AG10803 (cell line): Measurements from ENCODE around the gene ARHGAP4.
A peak's percentile ranks its signal among the peaks of the same experiment; 100 is the strongest.

Experiments used
- DNase-seq: peaks from one replicate; pipeline ENCODE4 v3.0.0; 2010; ENCODE audit warnings: low read depth
- H3K4me3 ChIP-seq: 2 replicates; pipeline ENCODE4 v1.5.1; 2011; ENCODE audit warnings: mild to moderate bottlenecking, low read length, control low read depth
- TF ChIP-seq, protein P1 (sequence below): conservative IDR thresholded peaks from 2 replicates; pipeline ENCODE4 v1.5.1; 2011; ENCODE audit warnings: mild to moderate bottlenecking, low read length, control low read depth, inconsistent platforms

ARHGAP4 gene

DNA sequence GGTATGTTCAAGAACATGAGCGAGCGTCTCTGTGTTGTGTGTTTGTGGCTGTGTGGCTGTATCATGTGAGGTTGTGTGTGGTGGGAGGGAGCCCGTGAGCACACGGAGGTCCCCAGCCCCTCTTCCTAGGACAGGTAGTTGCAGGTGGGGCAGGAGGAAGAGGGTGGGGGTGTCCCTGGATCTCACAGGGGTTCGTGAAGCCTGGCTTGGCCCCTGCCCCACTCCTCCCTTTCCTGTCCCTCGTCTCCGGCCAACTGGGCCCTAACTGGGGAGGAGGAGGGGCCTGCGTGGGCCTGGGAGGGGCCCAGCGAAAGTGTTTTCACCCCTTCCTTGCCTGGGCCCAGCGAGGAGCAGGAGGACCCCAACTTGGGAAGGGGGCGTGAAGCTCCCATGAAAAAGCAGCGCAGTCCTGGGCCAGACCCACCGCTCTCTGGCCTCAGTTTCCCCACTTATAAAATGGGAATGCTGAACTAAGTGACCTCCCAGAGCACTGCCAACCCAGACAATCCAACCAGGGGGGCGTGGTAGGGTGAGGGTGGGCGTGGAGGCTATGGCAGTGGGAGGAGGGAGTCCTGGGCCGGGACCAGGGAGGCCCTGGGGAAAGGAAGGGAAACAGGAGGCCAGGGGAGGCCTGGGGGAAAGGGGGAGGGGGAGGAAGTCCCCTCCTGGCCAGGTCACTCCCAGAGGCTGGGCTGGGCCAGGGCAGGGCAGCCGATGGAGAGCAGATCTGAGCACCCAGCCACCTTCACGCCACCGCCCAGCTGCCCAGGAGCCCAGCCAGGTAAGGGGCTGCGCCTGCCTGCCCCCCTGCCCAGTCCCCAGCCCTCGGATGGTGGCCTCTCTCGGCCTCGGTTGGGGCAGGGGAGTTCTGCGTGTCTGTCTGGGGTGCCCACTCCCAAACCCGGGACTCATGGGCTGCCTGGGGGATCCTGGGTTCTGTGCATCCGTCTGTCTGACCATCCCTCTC lies 21.8 kb downstream of the ARHGAP4 start, which contains the start of gene AVPR2:
TSS of gene AVPR2 (plus strand) at position 683 of the 967 bp plus-strand sequence. CDS start 473 bp downstream, outside the sequence.
- no peak within 1 kb of the TSS for H3K4me3 ChIP-seq
- TF ChIP-seq, protein P1, sequence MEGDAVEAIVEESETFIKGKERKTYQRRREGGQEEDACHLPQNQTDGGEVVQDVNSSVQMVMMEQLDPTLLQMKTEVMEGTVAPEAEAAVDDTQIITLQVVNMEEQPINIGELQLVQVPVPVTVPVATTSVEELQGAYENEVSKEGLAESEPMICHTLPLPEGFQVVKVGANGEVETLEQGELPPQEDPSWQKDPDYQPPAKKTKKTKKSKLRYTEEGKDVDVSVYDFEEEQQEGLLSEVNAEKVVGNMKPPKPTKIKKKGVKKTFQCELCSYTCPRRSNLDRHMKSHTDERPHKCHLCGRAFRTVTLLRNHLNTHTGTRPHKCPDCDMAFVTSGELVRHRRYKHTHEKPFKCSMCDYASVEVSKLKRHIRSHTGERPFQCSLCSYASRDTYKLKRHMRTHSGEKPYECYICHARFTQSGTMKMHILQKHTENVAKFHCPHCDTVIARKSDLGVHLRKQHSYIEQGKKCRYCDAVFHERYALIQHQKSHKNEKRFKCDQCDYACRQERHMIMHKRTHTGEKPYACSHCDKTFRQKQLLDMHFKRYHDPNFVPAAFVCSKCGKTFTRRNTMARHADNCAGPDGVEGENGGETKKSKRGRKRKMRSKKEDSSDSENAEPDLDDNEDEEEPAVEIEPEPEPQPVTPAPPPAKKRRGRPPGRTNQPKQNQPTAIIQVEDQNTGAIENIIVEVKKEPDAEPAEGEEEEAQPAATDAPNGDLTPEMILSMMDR: no peak
- DNase-seq: no peak

DNA sequence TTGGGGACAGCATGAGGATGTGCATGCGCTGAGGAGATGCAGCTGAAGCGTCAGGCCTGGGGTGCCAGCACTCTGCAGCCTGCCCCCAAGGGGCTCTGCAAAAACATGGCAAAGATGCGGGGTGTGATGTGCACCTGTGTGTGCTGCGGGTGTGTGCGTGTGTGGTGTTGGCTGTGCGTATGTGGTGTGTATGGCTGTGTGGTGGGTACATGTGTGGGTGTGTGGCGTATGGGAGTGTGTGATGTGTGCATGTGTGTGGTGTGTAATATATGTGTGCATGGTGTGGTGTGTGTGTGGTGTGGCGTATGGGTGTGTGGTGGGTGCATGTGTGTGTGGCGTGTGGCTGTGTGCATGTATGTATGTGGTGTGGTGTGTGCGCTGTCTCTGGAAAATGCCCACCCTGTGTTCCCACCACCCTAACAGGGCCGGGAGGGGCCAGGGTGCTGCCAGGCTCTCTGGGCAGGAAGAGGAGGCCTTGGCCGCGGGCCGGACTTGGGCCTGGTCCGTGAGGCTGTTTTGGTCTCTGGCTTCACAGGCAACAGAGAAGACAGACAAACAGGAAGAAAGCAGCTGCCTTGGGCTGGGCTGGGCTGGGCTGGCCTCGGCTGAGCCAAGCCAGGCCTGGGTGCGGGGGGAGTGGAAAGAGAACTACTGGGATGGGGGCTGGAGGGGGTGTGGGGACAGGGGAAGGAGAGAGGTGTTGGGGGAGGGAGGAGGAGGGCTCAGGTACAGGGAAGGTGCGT lies 22.7 kb downstream of the ARHGAP4 start:
- DNase-seq: no peak
- H3K4me3 ChIP-seq: no peak overlapping the region
- TF ChIP-seq, protein P1: no peak

DNA sequence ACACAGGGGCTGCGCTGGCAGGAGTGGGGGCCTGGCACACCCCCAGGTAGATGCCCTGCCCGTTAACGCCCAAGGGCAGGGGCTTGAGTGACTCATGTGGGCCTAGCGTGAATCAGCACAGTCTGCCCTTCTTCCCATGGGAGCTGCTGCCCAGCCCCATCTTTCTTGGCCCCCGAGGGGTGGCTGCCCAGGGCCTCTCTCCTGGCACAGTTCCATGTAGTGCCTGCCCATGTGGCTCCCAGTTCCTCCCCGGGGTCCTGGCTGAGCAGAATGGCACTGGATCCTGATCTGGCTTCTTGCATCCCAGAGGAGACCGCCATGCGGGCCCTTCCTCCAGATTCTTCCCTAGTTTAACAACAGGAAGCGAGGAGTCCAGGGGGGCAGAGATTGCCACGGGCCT lies 23.7 kb downstream of the ARHGAP4 start:
- no peak overlapping the region for H3K4me3 ChIP-seq
- no peak for DNase-seq
- TF ChIP-seq, protein P1: no peak

DNA sequence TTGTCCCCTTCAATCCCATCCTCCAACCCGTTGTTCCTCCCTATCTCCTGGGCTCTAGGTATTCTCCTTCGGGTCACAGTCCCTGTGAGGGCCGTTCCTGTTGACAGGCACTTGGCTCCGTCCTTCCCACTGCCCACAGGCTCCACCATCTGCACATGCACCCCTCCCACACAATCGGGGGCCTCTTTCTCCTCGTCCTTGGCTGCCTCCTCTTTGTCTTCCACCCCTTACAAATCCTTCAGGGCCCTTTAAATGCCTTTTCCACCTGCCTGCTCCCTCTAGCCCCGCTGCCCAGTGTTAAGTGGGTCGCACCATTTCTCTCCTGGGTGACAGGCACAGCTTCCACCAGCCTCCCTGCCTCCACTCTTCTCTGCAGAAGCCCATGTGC lies 24.3 kb downstream of the ARHGAP4 start:
- no peak for DNase-seq
- no peak overlapping the region for H3K4me3 ChIP-seq
- TF ChIP-seq, protein P1: no peak

DNA sequence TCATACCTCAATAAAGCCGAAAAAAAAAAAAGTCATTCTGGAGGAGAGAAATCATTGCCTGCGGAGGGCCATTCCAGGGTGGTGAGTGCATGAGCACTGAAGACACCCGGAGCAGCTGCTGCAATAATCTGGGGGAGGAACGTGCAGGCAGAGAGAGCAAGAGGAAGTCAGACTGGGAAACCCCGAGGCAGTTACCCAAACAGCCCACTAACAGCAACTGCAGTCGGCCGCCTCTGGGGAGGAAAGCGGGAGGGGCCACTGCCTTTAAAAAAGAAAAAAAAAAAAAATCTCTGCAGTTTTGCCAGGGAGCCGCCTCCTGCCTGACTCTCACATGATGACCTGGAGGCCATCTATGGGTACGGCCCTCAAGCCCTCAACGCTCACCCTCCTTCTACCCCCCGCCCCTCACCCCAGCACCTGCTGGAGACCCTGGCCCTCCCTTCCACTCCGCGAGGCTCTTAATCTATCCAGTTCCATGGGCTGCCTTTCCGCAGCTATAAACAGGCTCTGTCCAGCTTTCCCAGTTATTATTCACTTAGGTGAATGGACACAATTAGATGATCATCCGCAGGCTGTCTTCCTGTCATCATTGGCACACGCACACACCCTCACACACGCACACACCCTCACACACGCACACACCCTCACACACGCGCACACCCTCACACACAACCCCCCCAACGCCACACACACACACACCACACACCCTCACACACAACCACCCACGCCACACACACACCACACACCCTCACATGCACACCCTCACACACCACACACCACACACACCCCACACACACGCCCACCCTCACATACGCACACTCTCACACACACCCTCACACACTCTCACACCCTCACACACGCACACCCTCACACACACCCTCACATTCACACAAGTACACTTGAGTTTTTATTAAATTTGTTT lies 25.0 kb downstream of the ARHGAP4 start:
- peak; percentile 85 for DNase-seq
- TF ChIP-seq, protein P1: no peak; the same call in 1 of the 2 replicates
- no peak overlapping the region for H3K4me3 ChIP-seq

DNA sequence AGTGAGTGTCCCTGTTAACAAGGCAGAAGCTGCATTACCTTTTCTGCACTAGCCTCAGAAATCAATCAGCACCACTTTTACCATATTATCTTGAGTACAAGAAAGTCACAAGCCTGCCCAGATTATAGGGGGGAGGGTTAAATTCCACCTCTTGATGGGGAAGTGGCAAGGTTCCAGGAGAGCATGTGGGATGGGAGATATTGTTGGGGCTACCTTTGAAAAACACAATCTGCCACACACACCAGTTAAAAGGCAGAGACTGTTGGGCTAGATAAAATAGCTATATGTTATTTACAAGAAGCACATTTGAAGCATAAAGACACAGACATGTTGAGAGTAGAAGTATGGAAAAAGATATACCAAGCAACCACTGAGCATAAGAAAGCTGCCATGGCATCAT lies 28.2 kb downstream of the ARHGAP4 start:
- no peak for DNase-seq
- TF ChIP-seq, protein P1: no peak
- no peak overlapping the region for H3K4me3 ChIP-seq
